Neural crest cell (in vitro differentiated cells): ENCODE measurements around the gene NOS1AP. TPM values are rescaled to one million over a fixed set of nuclear protein-coding genes. Genes with fewer than 3 reads are reported as not detected.

ENCODE experiments used
- DNase-seq: peaks from one replicate; pipeline ENCODE4 v3.0.0; 2021; ENCODE audit warnings: low read depth, mixed read lengths, low spot score
- H3K27ac Mint-ChIP-seq: one replicate; pipeline ENCODE4 v1.8.0; 2021; ENCODE audit warnings: mild to moderate bottlenecking, mixed read lengths; ENCODE audit not compliant: unreplicated experiment
- H3K27me3 Mint-ChIP-seq: 2 replicates; pipeline ENCODE4 v1.8.0; 2021; ENCODE audit warnings: low read depth, mild to moderate bottlenecking, mixed read lengths
- H3K36me3 Mint-ChIP-seq: 2 replicates; pipeline ENCODE4 v1.8.0; 2021; ENCODE audit warnings: low read depth, mild to moderate bottlenecking, mixed read lengths
- H3K4me1 Mint-ChIP-seq: 2 replicates; pipeline ENCODE4 v1.8.0; 2021; ENCODE audit warnings: mixed read lengths
- H3K4me3 Mint-ChIP-seq: one replicate; pipeline ENCODE4 v1.8.0; 2021; ENCODE audit warnings: mild to moderate bottlenecking, mixed read lengths
- H3K9me3 Mint-ChIP-seq: 2 replicates; pipeline ENCODE4 v1.8.0; 2021; ENCODE audit warnings: mixed read lengths
- total RNA-seq: library from RNA; stranded (reverse); gene quantifications from 2 replicates; pipeline ENCODE4 v1.2.1, GENCODE V29; 2021
- TF ChIP-seq, protein P1 (sequence below): fragments of 200-600 bp; sonication (generic); conservative IDR thresholded peaks from 2 replicates; pipeline ENCODE4 v1.5.0; 2021; ENCODE audit warnings: antibody characterized with exemption, mild to moderate bottlenecking

The NOS1AP gene
- total RNA-seq, 1 donor from 2014 or later, result 7.0 TPM

GRCh38 chr1:162113419-162113818, 43.9 kb downstream of the NOS1AP start:
- H3K4me3 Mint-ChIP-seq, result no peak overlapping the region
- H3K27ac Mint-ChIP-seq, result no peak overlapping the region
- H3K27me3 Mint-ChIP-seq, result no peaks in the 10 kb centered on the region
- peaks cover 6% of the 10 kb centered on the region for H3K36me3 Mint-ChIP-seq
- peaks cover 32% of the 10 kb centered on the region for H3K4me1 Mint-ChIP-seq
- peaks cover 7% of the 10 kb centered on the region for H3K9me3 Mint-ChIP-seq
- TF ChIP-seq, protein P1, sequence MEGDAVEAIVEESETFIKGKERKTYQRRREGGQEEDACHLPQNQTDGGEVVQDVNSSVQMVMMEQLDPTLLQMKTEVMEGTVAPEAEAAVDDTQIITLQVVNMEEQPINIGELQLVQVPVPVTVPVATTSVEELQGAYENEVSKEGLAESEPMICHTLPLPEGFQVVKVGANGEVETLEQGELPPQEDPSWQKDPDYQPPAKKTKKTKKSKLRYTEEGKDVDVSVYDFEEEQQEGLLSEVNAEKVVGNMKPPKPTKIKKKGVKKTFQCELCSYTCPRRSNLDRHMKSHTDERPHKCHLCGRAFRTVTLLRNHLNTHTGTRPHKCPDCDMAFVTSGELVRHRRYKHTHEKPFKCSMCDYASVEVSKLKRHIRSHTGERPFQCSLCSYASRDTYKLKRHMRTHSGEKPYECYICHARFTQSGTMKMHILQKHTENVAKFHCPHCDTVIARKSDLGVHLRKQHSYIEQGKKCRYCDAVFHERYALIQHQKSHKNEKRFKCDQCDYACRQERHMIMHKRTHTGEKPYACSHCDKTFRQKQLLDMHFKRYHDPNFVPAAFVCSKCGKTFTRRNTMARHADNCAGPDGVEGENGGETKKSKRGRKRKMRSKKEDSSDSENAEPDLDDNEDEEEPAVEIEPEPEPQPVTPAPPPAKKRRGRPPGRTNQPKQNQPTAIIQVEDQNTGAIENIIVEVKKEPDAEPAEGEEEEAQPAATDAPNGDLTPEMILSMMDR, result no peak
- DNase-seq, result no peak

DNA sequence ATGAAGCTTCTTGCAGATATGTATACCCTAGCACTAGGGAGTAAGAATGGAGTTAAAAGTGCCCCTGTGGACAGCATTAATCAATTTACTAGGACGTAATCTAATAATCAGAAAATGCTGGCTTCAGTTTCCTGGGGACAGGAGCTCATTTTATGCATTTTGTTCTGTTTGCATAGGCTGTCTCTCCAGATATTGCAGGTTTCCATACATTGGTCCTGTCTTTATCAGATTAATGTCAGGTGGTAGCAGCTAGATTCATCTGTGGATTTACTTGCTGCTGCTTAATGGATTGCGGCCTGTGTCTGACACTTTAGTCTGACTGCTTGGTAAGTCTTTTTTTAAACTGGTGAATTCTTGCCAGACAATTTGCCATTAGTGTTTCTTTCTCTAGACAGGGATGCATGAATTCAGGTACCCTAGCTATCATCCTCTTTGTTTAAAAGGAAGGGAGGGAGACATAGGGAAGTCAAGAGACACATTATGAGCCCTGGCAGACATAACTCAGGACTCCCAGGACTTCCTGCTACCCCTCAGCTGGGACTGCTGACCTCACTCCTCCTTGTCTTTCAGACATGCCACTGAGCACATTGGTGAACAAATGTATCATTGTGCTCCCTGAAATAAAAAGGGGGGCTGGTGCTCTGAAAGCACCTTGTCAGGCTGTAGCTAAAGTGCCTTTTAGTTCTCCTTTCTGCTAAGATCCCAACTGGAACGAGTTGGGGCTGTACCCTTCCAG, 47.7 kb downstream of the NOS1AP start:
- no peak overlapping the region for H3K4me3 Mint-ChIP-seq
- no peaks in the 10 kb centered on the region for H3K27me3 Mint-ChIP-seq
- H3K9me3 Mint-ChIP-seq, result peaks cover 2% of the 10 kb centered on the region
- peaks cover 32% of the 10 kb centered on the region for H3K4me1 Mint-ChIP-seq
- H3K27ac Mint-ChIP-seq, result no peak overlapping the region
- DNase-seq, result no peak
- TF ChIP-seq, protein P1, result no peak
- no peaks in the 10 kb centered on the region for H3K36me3 Mint-ChIP-seq

- no peaks in the 10 kb centered on the region for H3K36me3 Mint-ChIP-seq
- H3K9me3 Mint-ChIP-seq, result no peaks in the 10 kb centered on the region
- no peak for DNase-seq
- H3K4me3 Mint-ChIP-seq, result no peak overlapping the region
- no peaks in the 10 kb centered on the region for H3K27me3 Mint-ChIP-seq
- H3K4me1 Mint-ChIP-seq, result peaks cover 32% of the 10 kb centered on the region
- TF ChIP-seq, protein P1, result no peak
- H3K27ac Mint-ChIP-seq, result peak overlapping the region; percentile 29
Measured at GRCh38 chr1:162118063-162118462, 48.6 kb downstream of the NOS1AP start.

DNA sequence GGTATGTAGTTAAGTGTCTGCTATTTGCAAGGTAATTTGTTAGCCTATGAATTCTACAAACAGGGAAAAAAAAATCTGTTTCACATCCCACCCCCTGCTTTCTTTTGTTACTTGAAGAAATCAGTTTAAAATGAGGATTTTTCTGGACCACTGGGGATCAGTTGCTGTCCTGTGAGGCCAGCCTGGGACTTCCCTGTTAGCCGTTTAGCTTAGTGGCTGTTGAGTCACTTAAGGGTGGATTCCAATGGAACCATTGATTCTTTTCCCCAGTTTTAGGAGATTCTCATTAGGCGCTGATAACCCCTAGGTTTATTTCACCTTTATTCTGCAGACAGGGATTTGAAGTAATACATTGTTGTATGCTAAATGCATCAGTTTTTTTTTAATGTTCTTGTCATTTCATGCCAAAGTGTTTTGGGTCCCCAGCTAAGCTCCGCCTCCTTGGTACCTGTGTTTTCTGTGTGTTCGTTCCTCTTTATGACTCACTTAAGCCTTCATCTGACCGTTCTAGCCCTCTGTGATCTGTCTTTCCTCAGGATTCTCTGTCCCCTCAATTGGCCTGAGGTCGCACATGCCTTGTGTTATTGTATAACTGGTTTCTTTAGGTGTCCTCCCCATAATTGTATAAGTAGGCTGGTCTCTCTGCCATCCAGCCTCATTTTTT, 59.3 kb downstream of the NOS1AP start:
- Mint-ChIP-seq H3K4me1 (no peaks in the 10 kb centered on the region), H3K9me3 (peaks cover 7% of the 10 kb centered on the region), H3K4me3 (no peak overlapping the region), H3K27me3 (no peaks in the 10 kb centered on the region), H3K36me3 (peaks cover 5% of the 10 kb centered on the region), H3K27ac (no peak overlapping the region)
- TF ChIP-seq, protein P1, result no peak
- no peak for DNase-seq

GRCh38 chr1:162130308-162130707, 60.8 kb downstream of the NOS1AP start:
- Mint-ChIP-seq H3K4me1 (peaks cover 8% of the 10 kb centered on the region), H3K27ac (no peak overlapping the region), H3K4me3 (no peak overlapping the region), H3K36me3 (peaks cover 5% of the 10 kb centered on the region), H3K9me3 (peaks cover 4% of the 10 kb centered on the region), H3K27me3 (no peaks in the 10 kb centered on the region)
- TF ChIP-seq, protein P1, result no peak
- no peak for DNase-seq
